GM23338 (cell line): ENCODE measurements around the gene WSCD2. TPM values are rescaled to one million over a fixed set of nuclear protein-coding genes. Genes with fewer than 3 reads are reported as not detected.

ENCODE experiments used
- ATAC-seq: fragments of 200-7000 bp; cut with Tn5 transposase; 3 replicates; pipeline ENCODE4 v1.9.1; 2020
- DNase-seq: peaks from one replicate; pipeline ENCODE4 v3.0.0-alpha.2; 2015; ENCODE audit warnings: low spot score
- H2AFZ ChIP-seq: fragments of 200-600 bp; sonication (generic); 2 replicates; pipeline ENCODE4 v1.8.0; 2016; ENCODE audit warnings: antibody characterized with exemption, mild to moderate bottlenecking, moderate library complexity
- H3F3A ChIP-seq: fragments of 200-600 bp; sonication (generic); replicated peaks from 2 replicates; pipeline ENCODE4 v1.8.0; 2017; ENCODE audit warnings: antibody characterized with exemption, mixed run types, low read depth
- H3K27ac ChIP-seq: fragments of 200-600 bp; sonication (generic); 2 replicates; pipeline ENCODE4 v1.6.1; 2016; ENCODE audit warnings: low read depth
- H3K27me3 ChIP-seq: fragments of 200-600 bp; sonication (generic); 2 replicates; pipeline ENCODE4 v1.8.0; 2016; ENCODE audit warnings: mild to moderate bottlenecking, mixed run types, moderate library complexity; ENCODE audit not compliant: insufficient read depth
- H3K36me3 ChIP-seq: fragments of 200-600 bp; sonication (generic); 2 replicates; pipeline ENCODE4 v1.8.0; 2016; ENCODE audit warnings: mild to moderate bottlenecking; ENCODE audit not compliant: insufficient read depth
- H3K4me1 ChIP-seq: fragments of 200-600 bp; sonication (generic); 2 replicates; pipeline ENCODE4 v1.8.0; 2016; ENCODE audit warnings: mild to moderate bottlenecking, moderate library complexity; ENCODE audit not compliant: insufficient read depth
- H3K4me2 ChIP-seq: fragments of 200-600 bp; sonication (generic); 2 replicates; pipeline ENCODE4 v1.7.1; 2017; ENCODE audit warnings: mixed run types
- H3K4me3 ChIP-seq: fragments of 200-600 bp; sonication (generic); 2 replicates; pipeline ENCODE4 v1.6.1; 2016; ENCODE audit warnings: mixed run types
- H3K79me2 ChIP-seq: fragments of 200-600 bp; sonication (generic); replicated peaks from 2 replicates; pipeline ENCODE4 v1.8.0; 2017; ENCODE audit warnings: mild to moderate bottlenecking; ENCODE audit not compliant: insufficient read depth
- H3K9me2 ChIP-seq: fragments of 200-600 bp; sonication (generic); 2 replicates; pipeline ENCODE4 v1.8.0; 2017; ENCODE audit not compliant: insufficient read depth
- H4K20me1 ChIP-seq: fragments of 200-600 bp; sonication (generic); replicated peaks from 2 replicates; pipeline ENCODE4 v1.8.0; 2017; ENCODE audit warnings: mild to moderate bottlenecking; ENCODE audit not compliant: insufficient read depth
- H3K27ac Mint-ChIP-seq: 2 replicates; pipeline ENCODE4 v1.8.0; 2020; ENCODE audit warnings: inconsistent platforms, mild to moderate bottlenecking, moderate library complexity, mixed read lengths
- H3K27me3 Mint-ChIP-seq: 3 replicates; pipeline ENCODE4 v1.8.0; 2022; ENCODE audit warnings: low read depth, mild to moderate bottlenecking, moderate library complexity, mixed read lengths, inconsistent platforms; ENCODE audit not compliant: insufficient read depth, poor library complexity
- H3K36me3 Mint-ChIP-seq: 3 replicates; pipeline ENCODE4 v1.8.0; 2021; ENCODE audit warnings: low read depth, mild to moderate bottlenecking, inconsistent platforms, moderate library complexity, mixed read lengths
- H3K4me1 Mint-ChIP-seq: 3 replicates; pipeline ENCODE4 v1.8.0; 2020; ENCODE audit warnings: mild to moderate bottlenecking, inconsistent platforms, mixed read lengths
- H3K4me3 Mint-ChIP-seq: 3 replicates; pipeline ENCODE4 v1.8.0; 2021; ENCODE audit warnings: moderate library complexity, mild to moderate bottlenecking, inconsistent platforms, mixed read lengths
- H3K9me3 Mint-ChIP-seq: 3 replicates; pipeline ENCODE4 v1.8.0; 2020; ENCODE audit warnings: moderate library complexity, mild to moderate bottlenecking, inconsistent platforms, mixed read lengths
- CREB1 ChIP-seq: fragments of 250-450 bp; sonication (Bioruptor Pico); IDR thresholded peaks from 2 replicates; pipeline ENCODE4 v1.5.0; 2020; ENCODE audit warnings: low read depth, mild to moderate bottlenecking, moderate library complexity
- CTCF ChIP-seq, 2 experiments: fragments of 200-600 bp in 1 of 2; sonication (generic) in 1 of 2; conservative IDR thresholded peaks; 2 replicates each; pipeline versions ENCODE4 v1.5.1 to v1.6.1; 2016 to 2017; ENCODE audit warnings: antibody characterized with exemption in 2 of 2, low read depth in 2 of 2, mild to moderate bottlenecking in 2 of 2, moderate library complexity in 1 of 2
- ETS1 ChIP-seq: IDR thresholded peaks from 2 replicates; pipeline ENCODE4 v1.6.1; 2016; ENCODE audit warnings: antibody characterized with exemption
- EZH2 ChIP-seq: fragments of 200-600 bp; sonication (generic); IDR thresholded peaks from one replicate; pipeline ENCODE4 v1.8.0; 2017; ENCODE audit warnings: antibody characterized with exemption, mild to moderate bottlenecking, low read depth; ENCODE audit not compliant: unreplicated experiment
- EZH2phosphoT487 ChIP-seq: fragments of 200-600 bp; sonication (generic); IDR thresholded peaks from one replicate; pipeline ENCODE4 v1.8.1; 2018; ENCODE audit warnings: antibody characterized with exemption; ENCODE audit not compliant: unreplicated experiment
- JUNB ChIP-seq: IDR thresholded peaks from one replicate; pipeline ENCODE4 v1.6.1; 2016; ENCODE audit warnings: antibody characterized with exemption; ENCODE audit not compliant: unreplicated experiment
- POLR2AphosphoS5 ChIP-seq: IDR thresholded peaks from 2 replicates; pipeline ENCODE4 v1.6.1; 2016; ENCODE audit warnings: antibody characterized with exemption, low read depth
- STAT1 ChIP-seq: IDR thresholded peaks from one replicate; pipeline ENCODE4 v1.6.1; 2016; ENCODE audit warnings: antibody characterized with exemption; ENCODE audit not compliant: unreplicated experiment
- ZNF114 ChIP-seq: fragments of 250-450 bp; sonication (Bioruptor Pico); IDR thresholded peaks from 2 replicates; pipeline ENCODE4 v1.5.0; 2020; ENCODE audit warnings: mild to moderate bottlenecking, moderate library complexity
- ZNF331 ChIP-seq: fragments of 250-450 bp; sonication (Bioruptor Pico); IDR thresholded peaks from 2 replicates; pipeline ENCODE4 v1.5.0; 2020; ENCODE audit warnings: low read depth, mild to moderate bottlenecking, moderate library complexity
- ZNF462 ChIP-seq: fragments of 250-450 bp; sonication (Bioruptor Pico); IDR thresholded peaks from 2 replicates; pipeline ENCODE4 v1.5.0; 2020; ENCODE audit warnings: mild to moderate bottlenecking, moderate library complexity
- polyA plus RNA-seq: library from polyadenylated mRNA; unstranded; fragments of >200 nt; fragmentation: Nextera tagmentation; extraction: Ambion mirVana; gene quantifications from 2 replicates; pipeline ENCODE4 v1.2.1, GENCODE V29; 2016
- total RNA-seq: library from RNA; depleted of rRNA; stranded (reverse); fragments of >200 nt; shearing (Covaris generic); gene quantifications from 2 replicates; pipeline ENCODE4 v1.2.3, GENCODE V29; 2014

The WSCD2 gene
- total and polyA plus RNA-seq, 2 experiments from 2014 or later: 0.66 to 3.1 TPM

GRCh38 chr12:108254517-108255251 is 125.6 kb downstream of the WSCD2 start (continued):
- no peak for TF ChIP-seq EZH2
- no peak for TF ChIP-seq ETS1
- no peak for TF ChIP-seq POLR2AphosphoS5
- TF ChIP-seq ZNF114 (CRISPR knock-in tag): no peak

GRCh38 chr12:108255252-108255602 is 126.1 kb downstream of the WSCD2 start:
- Histone ChIP-seq H3F3A (no peaks in the 10 kb centered on the region), H2AFZ (no peak overlapping the region; the same call in 1 of the 2 replicates), H3K27me3 (no peaks in the 10 kb centered on the region), H3K4me1 (peaks cover 24% of the 10 kb centered on the region), H3K27ac (no peak overlapping the region), H3K36me3 (no peaks in the 10 kb centered on the region), H3K4me3 (no peak overlapping the region), H3K4me2 (no peak overlapping the region), H3K9me2 (peaks cover 5% of the 10 kb centered on the region; the same call in 1 of the 2 replicates), H3K79me2 (no peaks in the 10 kb centered on the region), H4K20me1 (no peaks in the 10 kb centered on the region)
- peaks cover 30% of the 10 kb centered on the region for H3K4me1 Mint-ChIP-seq
- DNase-seq (no peak), ATAC-seq (no peak)
- peaks cover 8% of the 10 kb centered on the region; the same call in 1 of the 3 replicates for H3K36me3 Mint-ChIP-seq
- H3K9me3 Mint-ChIP-seq: peaks cover 15% of the 10 kb centered on the region
- no peak overlapping the region for H3K27ac Mint-ChIP-seq
- no peak overlapping the region for H3K4me3 Mint-ChIP-seq
- H3K27me3 Mint-ChIP-seq: peaks cover 6% of the 10 kb centered on the region
- TF ChIP-seq CTCF (conservative IDR thresholded peaks at IDR 0.05; ENCODE audit: low read depth in 2 of 2) (no peak), ZNF114 (CRISPR knock-in tag) (no peak), JUNB (no peak), CREB1 (CRISPR knock-in tag) (no peak), POLR2AphosphoS5 (no peak), EZH2phosphoT487 (no peak), ETS1 (no peak), EZH2 (no peak), ZNF462 (CRISPR knock-in tag) (no peak), STAT1 (no peak), ZNF331 (CRISPR knock-in tag) (no peak)
